SK-N-SH treated with all-trans-retinoic acid at 6 μM for 48 hours (cell line): ENCODE data around the gene KCNB1.

Source experiments
- ATAC-seq: fragments of 200-7000 bp; cut with Tn5 transposase; 3 replicates; pipeline ENCODE4 v1.9.1; 2020; ENCODE audit warnings: mild to moderate bottlenecking, moderate library complexity
- ARNTL ChIP-seq: fragments of 450-650 bp; formaldehyde crosslinking; IDR thresholded peaks from 2 replicates; pipeline ENCODE4 v1.5.0; 2020; ENCODE audit warnings: low read depth, mild to moderate bottlenecking, moderate library complexity, borderline replicate concordance
- BACH2 ChIP-seq: fragments of 250-450 bp; sonication (Bioruptor Pico); IDR thresholded peaks from 2 replicates; pipeline ENCODE4 v1.9.0; 2021; ENCODE audit warnings: mild to moderate bottlenecking, borderline replicate concordance
- CREB5 ChIP-seq: fragments of 250-450 bp; sonication (Bioruptor Pico); IDR thresholded peaks from 2 replicates; pipeline ENCODE4 v1.5.1; 2020; ENCODE audit warnings: low read depth, mild to moderate bottlenecking, moderate library complexity
- CSRNP3 ChIP-seq: fragments of 250-450 bp; sonication (Bioruptor Pico); IDR thresholded peaks from 2 replicates; pipeline ENCODE4 v1.5.1; 2021; ENCODE audit warnings: mild to moderate bottlenecking, moderate library complexity
- ESRRG ChIP-seq: fragments of 250-450 bp; sonication (Bioruptor Pico); IDR thresholded peaks from 2 replicates; pipeline ENCODE4 v1.6.1; 2021; ENCODE audit warnings: mild to moderate bottlenecking
- GLIS3 ChIP-seq: fragments of 250-450 bp; sonication (Bioruptor Pico); IDR thresholded peaks from 2 replicates; pipeline ENCODE4 v1.5.0; 2020; ENCODE audit warnings: mild to moderate bottlenecking, moderate library complexity
- ISL1 ChIP-seq: fragments of 250-450 bp; sonication (Bioruptor Pico); IDR thresholded peaks from 2 replicates; pipeline ENCODE4 v2.1.2; 2022; ENCODE audit warnings: mild to moderate bottlenecking, moderate library complexity
- POU6F1 ChIP-seq: fragments of 250-450 bp; sonication (Bioruptor Pico); IDR thresholded peaks from 2 replicates; pipeline ENCODE4 v1.8.0; 2021; ENCODE audit warnings: low read depth, mild to moderate bottlenecking, moderate library complexity, borderline replicate concordance
- PPARA ChIP-seq: fragments of 250-450 bp; sonication (Bioruptor Pico); IDR thresholded peaks from 2 replicates; pipeline ENCODE4 v1.5.0; 2020; ENCODE audit warnings: mild to moderate bottlenecking, borderline replicate concordance
- RARB ChIP-seq: fragments of 250-450 bp; sonication (Bioruptor Pico); IDR thresholded peaks from 2 replicates; pipeline ENCODE4 v1.8.0; 2021; ENCODE audit warnings: mild to moderate bottlenecking, moderate library complexity
- SNAI2 ChIP-seq: fragments of 250-450 bp; sonication (Bioruptor Pico); IDR thresholded peaks from 2 replicates; pipeline ENCODE4 v1.5.0; 2020; ENCODE audit warnings: mild to moderate bottlenecking, moderate library complexity
- TCF4 ChIP-seq: fragments of 250-450 bp; sonication (Bioruptor Pico); IDR thresholded peaks from 2 replicates; pipeline ENCODE4 v1.8.0; 2021; ENCODE audit warnings: mild to moderate bottlenecking, moderate library complexity, borderline replicate concordance
- TSHZ2 ChIP-seq: fragments of 250-450 bp; sonication (Bioruptor Pico); IDR thresholded peaks from 2 replicates; pipeline ENCODE4 v1.5.0; 2020; ENCODE audit warnings: mild to moderate bottlenecking, moderate library complexity
- ZC3H10 ChIP-seq: fragments of 250-450 bp; sonication (Bioruptor Pico); IDR thresholded peaks from 2 replicates; pipeline ENCODE4 v1.5.1; 2021; ENCODE audit warnings: mild to moderate bottlenecking, moderate library complexity
- ZFP3 ChIP-seq: fragments of 250-450 bp; sonication (Bioruptor Pico); IDR thresholded peaks from 2 replicates; pipeline ENCODE4 v1.5.0; 2020; ENCODE audit warnings: mild to moderate bottlenecking, moderate library complexity
- ZNF565 ChIP-seq: fragments of 450-650 bp; formaldehyde crosslinking; conservative IDR thresholded peaks from 2 replicates; pipeline ENCODE4 v1.5.0; 2020; ENCODE audit warnings: low read depth, mild to moderate bottlenecking, moderate library complexity
- ZNF70 ChIP-seq: fragments of 450-650 bp; formaldehyde crosslinking; IDR thresholded peaks from 2 replicates; pipeline ENCODE4 v1.5.0; 2020; ENCODE audit warnings: mild to moderate bottlenecking, moderate library complexity
- ZNF8 ChIP-seq: fragments of 450-650 bp; formaldehyde crosslinking; IDR thresholded peaks from 2 replicates; pipeline ENCODE4 v1.5.0; 2020; ENCODE audit warnings: mild to moderate bottlenecking, moderate library complexity

Gene KCNB1

GRCh38 chr20:49375170-49375569, 107.3 kb downstream of the KCNB1 start (continued):
- TF ChIP-seq POU6F1 (CRISPR knock-in tag): no peak

GRCh38 chr20:49372095-49372734, 110.3 kb downstream of the KCNB1 start:
- no peak for TF ChIP-seq GLIS3
- TF ChIP-seq ZFP3 (CRISPR knock-in tag): no peak
- TF ChIP-seq RARB (CRISPR knock-in tag): no peak
- TF ChIP-seq PPARA (CRISPR knock-in tag): no peak
- TF ChIP-seq ZC3H10 (CRISPR knock-in tag): no peak
- TF ChIP-seq ESRRG: no peak
- TF ChIP-seq ISL1 (CRISPR knock-in tag): no peak
- TF ChIP-seq ARNTL (CRISPR knock-in tag): no peak
- TF ChIP-seq ZNF70: no peak
- no peak for TF ChIP-seq POU6F1 (CRISPR knock-in tag)
- no peak for TF ChIP-seq CSRNP3 (CRISPR knock-in tag)
- no peak for TF ChIP-seq TSHZ2 (CRISPR knock-in tag)
- no peak for TF ChIP-seq SNAI2
- TF ChIP-seq ZNF565 (CRISPR knock-in tag): no peak
- no peak for ATAC-seq

- no peak for TF ChIP-seq ESRRG
- no peak for TF ChIP-seq ARNTL (CRISPR knock-in tag)
- no peak for ATAC-seq
Observed at GRCh38 chr20:49368596-49368995, 113.9 kb downstream of the KCNB1 start.

GRCh38 chr20:49367113-49367512, 115.4 kb downstream of the KCNB1 start:
- TF ChIP-seq ARNTL (CRISPR knock-in tag): no peak
- TF ChIP-seq ZNF565 (CRISPR knock-in tag): no peak
- no peak for TF ChIP-seq CREB5 (CRISPR knock-in tag)
- TF ChIP-seq BACH2: no peak
- TF ChIP-seq ZNF8: no peak
- TF ChIP-seq ZNF70: no peak
- no peak for TF ChIP-seq TCF4
- no peak for TF ChIP-seq PPARA (CRISPR knock-in tag)
- no peak for TF ChIP-seq GLIS3
- no peak for TF ChIP-seq ZC3H10 (CRISPR knock-in tag)
- TF ChIP-seq ISL1 (CRISPR knock-in tag): no peak
- no peak for TF ChIP-seq POU6F1 (CRISPR knock-in tag)
- TF ChIP-seq CSRNP3 (CRISPR knock-in tag): no peak
- TF ChIP-seq ESRRG: no peak
- TF ChIP-seq TSHZ2 (CRISPR knock-in tag): no peak
- no peak for TF ChIP-seq SNAI2
- TF ChIP-seq RARB (CRISPR knock-in tag): no peak
- ATAC-seq: no peak
